Osteocyte (in vitro differentiated cells): ENCODE results near the gene SPDYE1. TPM values are rescaled to one million over a fixed set of nuclear protein-coding genes. Genes with fewer than 3 reads are reported as not detected.
"Not testable (repeated sequence)": the region's sequence is repeated elsewhere in the genome, so short reads cannot be mapped to it uniquely, and the experiment has no call there.

Experiments
- DNase-seq: peaks from one replicate; pipeline ENCODE4 v3.0.0; 2021; ENCODE audit warnings: mixed read lengths; ENCODE audit not compliant: unreplicated experiment; ENCODE audit errors: extremely low spot score
- H3K27ac Mint-ChIP-seq: one replicate; pipeline ENCODE4 v1.8.0; 2021; ENCODE audit warnings: mild to moderate bottlenecking, mixed read lengths; ENCODE audit not compliant: unreplicated experiment
- H3K27me3 Mint-ChIP-seq: one replicate; pipeline ENCODE4 v1.8.0; 2021; ENCODE audit warnings: mixed read lengths; ENCODE audit not compliant: unreplicated experiment
- H3K36me3 Mint-ChIP-seq: one replicate; pipeline ENCODE4 v1.8.0; 2021; ENCODE audit warnings: mixed read lengths; ENCODE audit not compliant: unreplicated experiment
- H3K4me1 Mint-ChIP-seq: one replicate; pipeline ENCODE4 v1.8.0; 2021; ENCODE audit warnings: mixed read lengths; ENCODE audit not compliant: unreplicated experiment
- H3K4me3 Mint-ChIP-seq: one replicate; pipeline ENCODE4 v1.8.0; 2021; ENCODE audit warnings: mild to moderate bottlenecking, moderate library complexity, mixed read lengths; ENCODE audit not compliant: unreplicated experiment
- H3K9me3 Mint-ChIP-seq: one replicate; pipeline ENCODE4 v1.8.0; 2021; ENCODE audit warnings: mixed read lengths; ENCODE audit not compliant: unreplicated experiment
- total RNA-seq: library from RNA; stranded (reverse); gene quantifications from 2 replicates; pipeline ENCODE4 v1.2.1, GENCODE V29; 2021
- TF ChIP-seq, protein P1 (sequence below): fragments of 200-600 bp; sonication (generic); IDR thresholded peaks from 2 replicates; pipeline ENCODE4 v1.5.0; 2021; ENCODE audit warnings: antibody characterized with exemption, mild to moderate bottlenecking, moderate library complexity

The SPDYE1 gene
- total RNA-seq, 1 donor from 2014 or later: not detected

DNA sequence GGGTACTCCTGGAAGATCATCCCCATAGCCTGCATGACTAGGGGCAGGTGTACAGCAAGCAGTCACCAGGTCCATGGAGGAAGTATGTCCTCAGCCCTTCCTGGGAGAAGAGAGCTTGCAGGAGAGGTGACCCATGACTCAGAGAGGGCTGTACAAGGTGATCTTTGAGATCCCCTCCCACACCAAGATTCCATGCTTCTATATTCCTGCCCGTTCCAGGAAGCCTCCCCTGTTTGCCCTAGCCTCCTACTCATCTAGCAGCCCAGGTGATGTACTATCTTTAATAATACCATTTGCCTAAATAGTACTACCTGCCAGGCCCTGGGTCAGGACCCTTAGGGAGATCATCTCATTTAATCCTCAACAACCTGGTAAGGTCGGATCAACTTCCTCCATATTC lies 40.3 kb downstream of the SPDYE1 start:
- H3K4me3 Mint-ChIP-seq, H3K36me3 Mint-ChIP-seq, H3K27me3 Mint-ChIP-seq, H3K9me3 Mint-ChIP-seq, H3K27ac Mint-ChIP-seq, DNase-seq, H3K4me1 Mint-ChIP-seq: not testable (repeated sequence)

DNA sequence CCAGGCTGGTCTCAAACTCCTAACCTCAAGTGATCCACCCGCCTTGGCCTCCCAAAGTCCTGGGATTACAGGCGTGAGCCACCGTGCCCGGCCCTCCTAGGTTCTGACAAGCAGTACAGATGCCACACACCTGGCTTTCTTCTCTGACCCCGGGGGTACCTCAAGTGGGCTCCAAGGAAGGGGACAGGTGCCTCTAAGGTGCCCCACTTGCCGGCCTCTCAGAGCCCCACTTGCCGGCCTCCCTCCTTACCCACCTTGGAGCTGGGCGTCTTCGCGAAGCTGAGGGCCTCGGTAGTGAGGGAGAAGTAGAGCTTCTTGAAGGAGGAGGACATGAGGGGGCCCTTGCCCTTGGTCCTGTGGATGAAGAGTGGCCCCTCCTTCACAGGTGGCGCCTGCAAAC lies 40.9 kb downstream of the SPDYE1 start:
- DNase-seq, H3K4me3 Mint-ChIP-seq: not testable (repeated sequence)

DNA sequence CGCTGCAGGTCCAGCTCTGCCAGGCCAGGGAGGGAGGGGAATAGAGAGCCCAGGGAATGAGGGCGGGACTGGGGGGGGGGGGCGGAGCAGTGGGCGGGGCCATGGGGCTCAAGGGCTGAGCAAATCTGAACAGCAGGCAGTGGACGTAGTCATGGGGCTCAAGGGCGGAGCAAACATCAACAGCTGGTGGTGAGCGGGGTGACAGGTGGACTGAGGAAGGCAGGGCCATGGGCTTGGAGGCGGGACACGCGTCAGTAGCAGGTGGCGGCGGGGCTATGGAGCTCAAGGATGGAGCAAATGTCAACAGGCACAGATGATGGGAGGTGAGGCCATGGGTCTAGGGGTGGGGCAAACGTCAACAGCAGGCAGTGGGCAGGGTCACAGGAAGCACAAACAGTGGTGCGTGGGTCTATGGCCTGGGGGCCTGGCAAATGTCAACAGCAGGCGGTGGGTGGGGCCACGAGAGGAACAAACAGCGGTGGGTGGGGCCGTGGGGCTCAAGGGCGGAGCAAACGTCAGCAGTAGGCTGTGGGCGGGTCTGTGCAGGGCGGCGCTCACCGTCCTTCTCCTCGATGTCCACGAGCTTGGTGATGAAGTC lies 41.4 kb downstream of the SPDYE1 start:
- not testable (repeated sequence) for H3K27ac Mint-ChIP-seq, H3K4me1 Mint-ChIP-seq, H3K9me3 Mint-ChIP-seq, H3K27me3 Mint-ChIP-seq, DNase-seq, H3K36me3 Mint-ChIP-seq
- H3K4me3 Mint-ChIP-seq: peak overlapping the region; percentile 60

More for the DNA sequence above, 40.9 kb downstream of the SPDYE1 start:
- not testable (repeated sequence) for H3K27me3 Mint-ChIP-seq, H3K27ac Mint-ChIP-seq, H3K9me3 Mint-ChIP-seq, H3K36me3 Mint-ChIP-seq, H3K4me1 Mint-ChIP-seq

DNA sequence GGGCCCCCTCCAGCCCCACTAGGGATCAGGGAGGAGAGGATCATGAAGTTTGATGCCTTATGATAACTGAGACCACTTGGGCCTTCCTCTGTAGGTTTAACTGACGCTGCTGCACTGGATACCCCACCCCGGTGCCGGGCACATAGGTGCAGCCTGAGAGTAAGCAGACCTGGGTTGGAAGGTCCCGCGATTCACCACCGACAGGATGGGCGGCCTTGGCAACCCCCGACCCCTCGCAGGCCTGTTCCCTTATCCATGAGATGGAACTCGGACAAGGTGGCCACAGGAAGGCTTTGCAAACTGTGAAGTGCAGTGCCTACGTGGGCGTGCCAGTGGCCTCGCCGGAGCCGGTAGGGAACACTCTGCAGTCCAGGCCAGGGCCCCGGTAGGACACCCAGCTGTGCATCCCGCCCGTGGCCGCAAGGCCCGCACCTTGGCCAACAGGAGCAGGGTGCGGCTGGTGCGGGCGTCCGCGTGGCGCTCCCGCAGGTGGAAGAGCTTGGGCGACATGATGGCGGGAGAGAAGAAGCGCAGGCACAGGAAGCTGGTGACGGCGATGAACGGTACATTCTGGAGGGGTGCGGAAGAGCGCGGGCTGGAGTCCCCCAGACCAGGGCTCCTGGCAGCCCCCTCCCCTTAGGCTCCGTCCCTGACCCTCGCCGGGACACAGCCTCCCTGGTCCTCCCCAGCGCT lies 42.2 kb downstream of the SPDYE1 start:
- H3K36me3 Mint-ChIP-seq, H3K27me3 Mint-ChIP-seq, H3K27ac Mint-ChIP-seq, DNase-seq, H3K9me3 Mint-ChIP-seq, H3K4me3 Mint-ChIP-seq, H3K4me1 Mint-ChIP-seq: not testable (repeated sequence)

DNA sequence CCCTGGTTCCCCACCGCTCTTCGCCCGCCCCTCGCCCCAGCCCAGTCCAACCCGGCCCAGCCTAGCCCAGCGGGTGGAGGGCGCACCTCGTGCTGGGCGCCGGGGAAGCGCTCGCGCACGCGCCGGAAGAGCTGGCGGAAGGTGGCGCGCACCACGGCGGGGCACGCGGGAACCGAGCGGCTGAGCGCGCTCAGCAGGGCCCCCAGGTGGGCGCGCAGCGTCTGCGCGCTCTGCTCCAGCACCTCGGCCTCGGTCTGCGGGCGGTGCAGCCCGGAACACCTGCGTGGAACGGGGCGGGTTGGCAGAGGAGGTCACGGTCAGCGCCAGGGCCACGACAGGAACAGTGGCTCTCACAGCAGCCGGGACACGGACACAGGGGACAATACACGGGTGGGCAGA lies 42.8 kb downstream of the SPDYE1 start:
- not testable (repeated sequence) for H3K27ac Mint-ChIP-seq, H3K27me3 Mint-ChIP-seq, H3K9me3 Mint-ChIP-seq, DNase-seq, H3K4me3 Mint-ChIP-seq, H3K36me3 Mint-ChIP-seq
- TF ChIP-seq, protein P1, sequence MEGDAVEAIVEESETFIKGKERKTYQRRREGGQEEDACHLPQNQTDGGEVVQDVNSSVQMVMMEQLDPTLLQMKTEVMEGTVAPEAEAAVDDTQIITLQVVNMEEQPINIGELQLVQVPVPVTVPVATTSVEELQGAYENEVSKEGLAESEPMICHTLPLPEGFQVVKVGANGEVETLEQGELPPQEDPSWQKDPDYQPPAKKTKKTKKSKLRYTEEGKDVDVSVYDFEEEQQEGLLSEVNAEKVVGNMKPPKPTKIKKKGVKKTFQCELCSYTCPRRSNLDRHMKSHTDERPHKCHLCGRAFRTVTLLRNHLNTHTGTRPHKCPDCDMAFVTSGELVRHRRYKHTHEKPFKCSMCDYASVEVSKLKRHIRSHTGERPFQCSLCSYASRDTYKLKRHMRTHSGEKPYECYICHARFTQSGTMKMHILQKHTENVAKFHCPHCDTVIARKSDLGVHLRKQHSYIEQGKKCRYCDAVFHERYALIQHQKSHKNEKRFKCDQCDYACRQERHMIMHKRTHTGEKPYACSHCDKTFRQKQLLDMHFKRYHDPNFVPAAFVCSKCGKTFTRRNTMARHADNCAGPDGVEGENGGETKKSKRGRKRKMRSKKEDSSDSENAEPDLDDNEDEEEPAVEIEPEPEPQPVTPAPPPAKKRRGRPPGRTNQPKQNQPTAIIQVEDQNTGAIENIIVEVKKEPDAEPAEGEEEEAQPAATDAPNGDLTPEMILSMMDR: peak; percentile 23
- H3K4me1 Mint-ChIP-seq: peaks cover 12% of the 10 kb centered on the region

DNA sequence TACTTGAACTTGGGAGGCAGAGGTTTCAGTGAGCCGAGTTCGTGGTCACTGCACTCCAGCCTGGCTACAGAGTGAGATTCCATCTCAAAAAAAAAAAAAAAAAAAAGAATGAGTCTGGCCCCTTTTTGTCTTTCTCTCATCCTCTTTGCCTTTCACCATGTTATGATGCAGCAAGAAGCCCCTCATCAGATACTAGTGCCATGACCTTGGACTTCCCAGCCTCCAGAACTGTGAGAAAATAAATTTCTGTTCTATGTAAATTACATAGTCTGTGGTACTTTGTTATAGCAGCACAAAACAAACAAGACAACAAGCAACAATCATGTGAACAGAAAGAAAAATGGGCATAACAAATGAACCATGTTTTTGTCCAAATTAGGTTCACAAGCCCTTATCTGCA lies 44.5 kb downstream of the SPDYE1 start:
- H3K27me3 Mint-ChIP-seq: no peaks in the 10 kb centered on the region
- DNase-seq: no peak
- TF ChIP-seq, protein P1: no peak
- no peaks in the 10 kb centered on the region for H3K9me3 Mint-ChIP-seq
- peaks cover 28% of the 10 kb centered on the region for H3K4me1 Mint-ChIP-seq
- H3K36me3 Mint-ChIP-seq: no peaks in the 10 kb centered on the region
- no peak overlapping the region for H3K27ac Mint-ChIP-seq
- no peak overlapping the region for H3K4me3 Mint-ChIP-seq

DNA sequence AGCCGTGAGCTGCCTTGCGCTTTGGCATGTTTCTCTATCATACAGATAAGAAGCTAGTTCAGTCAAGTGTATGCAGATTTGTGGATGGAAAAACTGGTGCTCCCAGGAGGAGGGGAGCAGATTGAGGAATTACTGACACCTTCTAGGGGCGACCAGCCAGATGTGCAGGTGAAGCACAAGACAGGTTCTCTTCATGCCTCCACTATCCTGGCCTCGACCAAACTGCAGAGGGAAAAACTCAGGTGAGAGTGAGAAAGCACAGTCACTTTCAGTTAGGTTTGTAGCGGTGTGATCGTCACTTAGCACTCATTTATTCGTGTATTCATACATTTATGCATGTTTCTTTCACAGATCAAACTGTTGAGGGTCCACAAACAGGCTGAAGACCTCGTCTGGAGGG lies 46.2 kb downstream of the SPDYE1 start:
- TF ChIP-seq, protein P1: no peak
- no peak for DNase-seq
- Mint-ChIP-seq H3K36me3 (no peaks in the 10 kb centered on the region), H3K27ac (peak overlapping the region; percentile 40), H3K27me3 (no peaks in the 10 kb centered on the region), H3K9me3 (no peaks in the 10 kb centered on the region), H3K4me3 (peak overlapping the region; percentile 82), H3K4me1 (peaks cover 28% of the 10 kb centered on the region)
